CD14-positive monocyte (primary cell): ENCODE results near the gene GUCY1A1. TPM values are rescaled to one million over a fixed set of nuclear protein-coding genes. Genes with fewer than 3 reads are reported as not detected.

Experiments used
- DNase-seq, 3 donors: peaks; one replicate each; pipeline ENCODE4 v3.0.0-alpha.2; 2011 to 2022
- H2AFZ ChIP-seq: 2 replicates; pipeline ENCODE4 v1.6.0; 2012; ENCODE audit warnings: mild to moderate bottlenecking, low read depth, low read length, inconsistent platforms; ENCODE audit not compliant: insufficient read depth, poor library complexity, severe bottlenecking
- H3K27ac ChIP-seq, 2 donors: 1 replicate in 1 of 2; 2 replicates in 1 of 2; pipeline ENCODE4 v1.5.1; 2012 to 2013; ENCODE audit warnings: low read length in 2 of 2, control low read depth in 1 of 2, inconsistent platforms in 1 of 2, low read depth in 1 of 2, mild to moderate bottlenecking in 1 of 2
- H3K27me3 ChIP-seq, 2 donors: one replicate each; pipeline versions ENCODE4 v1.6.0 to v1.6.1; 2011 to 2013; ENCODE audit warnings: low read length in 2 of 2; ENCODE audit not compliant: control insufficient read depth in 2 of 2, insufficient read depth in 2 of 2
- H3K36me3 ChIP-seq, 2 donors: replicated peaks in 1 of 2; 1 replicate in 1 of 2; 2 replicates in 1 of 2; pipeline versions ENCODE4 v1.5.1 to v1.6.1; 2012 to 2013; ENCODE audit warnings: low read length in 2 of 2, control low read depth in 1 of 2, inconsistent platforms in 1 of 2, mild to moderate bottlenecking in 1 of 2; ENCODE audit not compliant: insufficient read depth in 2 of 2, control insufficient read depth in 1 of 2
- H3K4me1 ChIP-seq, 2 donors: 1 replicate in 1 of 2; 2 replicates in 1 of 2; pipeline versions ENCODE4 v1.5.1 to v1.6.1; 2012 to 2013; ENCODE audit warnings: low read length in 2 of 2, control low read depth in 1 of 2, inconsistent platforms in 1 of 2, mild to moderate bottlenecking in 1 of 2, moderate library complexity in 1 of 2; ENCODE audit not compliant: insufficient read depth in 2 of 2, control insufficient read depth in 1 of 2
- H3K4me2 ChIP-seq: replicated peaks from 2 replicates; pipeline ENCODE3; 2012; ENCODE audit warnings: low read length, moderate library complexity, mild to moderate bottlenecking; ENCODE audit not compliant: poor library complexity, severe bottlenecking; ENCODE audit errors: extremely low read depth
- H3K4me3 ChIP-seq, 3 experiments: fragments of 200-600 bp in 1 of 3; sonication (generic) in 1 of 3; replicated peaks in 1 of 3; 1 replicate in 2 of 3; 2 replicates in 1 of 3; pipeline ENCODE4 v1.5.1; 2011 to 2013; ENCODE audit warnings: low read length in 3 of 3, mild to moderate bottlenecking in 3 of 3, control low read depth in 2 of 3, low read depth in 2 of 3, inconsistent platforms in 1 of 3, moderate library complexity in 1 of 3
- H3K79me2 ChIP-seq: 2 replicates; pipeline ENCODE4 v1.6.0; 2012; ENCODE audit warnings: mild to moderate bottlenecking, control low read depth, inconsistent platforms, low read length, moderate library complexity; ENCODE audit not compliant: insufficient read depth
- H3K9ac ChIP-seq: 2 replicates; pipeline ENCODE4 v1.6.0; 2017; ENCODE audit warnings: low read length, mild to moderate bottlenecking; ENCODE audit not compliant: insufficient read depth, poor library complexity, severe bottlenecking
- H3K9me3 ChIP-seq, 2 donors: replicated peaks in 1 of 2; 1 replicate in 1 of 2; 2 replicates in 1 of 2; pipeline versions ENCODE4 v1.5.1 to v1.6.1; 2012 to 2013; ENCODE audit warnings: low read length in 2 of 2, control low read depth in 1 of 2; ENCODE audit not compliant: control insufficient read depth in 1 of 2, insufficient read depth in 1 of 2
- H4K20me1 ChIP-seq: 2 replicates; pipeline ENCODE4 v1.6.0; 2012; ENCODE audit warnings: mild to moderate bottlenecking, low read length, control low read depth, moderate library complexity; ENCODE audit not compliant: insufficient read depth
- H3K27ac Mint-ChIP-seq, 7 donors: one replicate each; pipeline ENCODE4 v1.8.0; 2020; ENCODE audit warnings: mild to moderate bottlenecking in 7 of 7, mixed read lengths in 7 of 7, moderate library complexity in 6 of 7, inconsistent platforms in 2 of 7
- H3K27me3 Mint-ChIP-seq, 3 donors: one replicate each; pipeline ENCODE4 v1.8.0; 2021 to 2022; ENCODE audit warnings: low read depth in 3 of 3, mild to moderate bottlenecking in 3 of 3, mixed read lengths in 3 of 3, moderate library complexity in 3 of 3, inconsistent platforms in 1 of 3
- H3K36me3 Mint-ChIP-seq, 2 donors: one replicate each; pipeline ENCODE4 v1.8.0; 2020; ENCODE audit warnings: mixed read lengths in 2 of 2, inconsistent platforms in 1 of 2, mild to moderate bottlenecking in 1 of 2
- H3K4me1 Mint-ChIP-seq: one replicate; pipeline ENCODE4 v1.8.0; 2020; ENCODE audit warnings: mild to moderate bottlenecking, mixed read lengths
- H3K4me3 Mint-ChIP-seq, 2 donors: one replicate each; pipeline ENCODE4 v1.8.0; 2020; ENCODE audit warnings: mild to moderate bottlenecking in 2 of 2, mixed read lengths in 2 of 2, moderate library complexity in 1 of 2
- H3K9me3 Mint-ChIP-seq, 7 donors: one replicate each; pipeline ENCODE4 v1.8.0; 2020 to 2022; ENCODE audit warnings: mixed read lengths in 7 of 7, mild to moderate bottlenecking in 6 of 7, moderate library complexity in 6 of 7, inconsistent platforms in 2 of 7
- WGBS: methylation state at CpG from one replicate; pipeline ENCODE4 v1.1.5; 2013; ENCODE audit warnings: missing lambda C conversion rate; ENCODE audit not compliant: insufficient coverage; 5-methylcytosine and 5-hydroxymethylcytosine counted together
- intact Hi-C, 2 donors: fragments of 100-400 bp; cut with micrococcal nuclease; formaldehyde crosslinking; loops; one replicate each; pipeline versions ENCODE4 v1.15.0 to v1.15.1; 2023
- polyA plus RNA-seq, 3 donors: library from polyadenylated mRNA; depleted of rRNA in 1 of 3; unstranded in 2 of 3; stranded (reverse) in 1 of 3; fragments of 300-500 nt in 2 of 3; fragments of >200 nt in 1 of 3; fragmentation: Illumina TruSeq in 2 of 3; gene quantifications; 1 replicate in 2 of 3; 2 replicates in 1 of 3; pipeline ENCODE4 v1.2.3, GENCODE V29; 2012 to 2021
- TF ChIP-seq, protein P1 (sequence below): fragments of 200-600 bp; IDR thresholded peaks from one replicate; pipeline ENCODE4 v1.8.0; 2022; ENCODE audit warnings: antibody characterized with exemption, mild to moderate bottlenecking

The GUCY1A1 gene
- polyA plus RNA-seq, 3 donors = 0.88 to 1.2 (median 0.95) TPM

DNA sequence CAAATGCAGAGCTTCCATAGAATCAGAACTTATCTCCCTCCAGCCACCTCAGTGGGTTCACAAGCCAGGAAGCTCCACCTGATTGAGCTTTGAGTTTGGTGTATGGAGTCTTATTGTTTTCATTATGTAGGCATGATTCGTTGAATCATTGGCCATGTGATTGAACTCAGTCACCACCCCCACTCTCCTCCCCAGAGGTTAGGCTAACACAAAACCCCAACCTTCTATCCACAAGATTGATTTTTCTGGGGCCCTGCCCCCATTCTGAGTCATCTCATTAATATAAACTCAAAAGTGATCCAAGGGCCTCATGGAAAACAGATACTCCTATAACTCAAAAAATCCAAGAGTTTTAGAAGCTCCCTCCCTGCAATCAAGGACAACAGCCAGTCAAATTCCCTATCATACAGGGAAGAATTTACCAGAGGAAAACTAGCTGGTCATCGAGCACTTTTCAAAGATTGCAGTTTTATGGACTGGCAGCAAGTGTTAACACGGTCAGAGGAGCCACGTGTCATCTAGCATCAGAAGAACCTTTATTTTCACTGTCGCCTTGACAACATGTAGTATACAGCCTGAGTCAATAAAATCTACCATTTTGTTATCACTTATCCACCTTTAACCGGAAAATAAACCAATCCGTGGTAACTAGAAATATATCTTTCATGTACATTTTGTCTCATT is 56.3 kb downstream of the GUCY1A1 start:
- 97% methylated on average over 4 of the region's 7 CpGs for WGBS
- H3K36me3 ChIP-seq = no peaks in the 10 kb centered on the region
- H3K9ac ChIP-seq = no peak overlapping the region
- no peak overlapping the region for H2AFZ ChIP-seq
- TF ChIP-seq, protein P1, sequence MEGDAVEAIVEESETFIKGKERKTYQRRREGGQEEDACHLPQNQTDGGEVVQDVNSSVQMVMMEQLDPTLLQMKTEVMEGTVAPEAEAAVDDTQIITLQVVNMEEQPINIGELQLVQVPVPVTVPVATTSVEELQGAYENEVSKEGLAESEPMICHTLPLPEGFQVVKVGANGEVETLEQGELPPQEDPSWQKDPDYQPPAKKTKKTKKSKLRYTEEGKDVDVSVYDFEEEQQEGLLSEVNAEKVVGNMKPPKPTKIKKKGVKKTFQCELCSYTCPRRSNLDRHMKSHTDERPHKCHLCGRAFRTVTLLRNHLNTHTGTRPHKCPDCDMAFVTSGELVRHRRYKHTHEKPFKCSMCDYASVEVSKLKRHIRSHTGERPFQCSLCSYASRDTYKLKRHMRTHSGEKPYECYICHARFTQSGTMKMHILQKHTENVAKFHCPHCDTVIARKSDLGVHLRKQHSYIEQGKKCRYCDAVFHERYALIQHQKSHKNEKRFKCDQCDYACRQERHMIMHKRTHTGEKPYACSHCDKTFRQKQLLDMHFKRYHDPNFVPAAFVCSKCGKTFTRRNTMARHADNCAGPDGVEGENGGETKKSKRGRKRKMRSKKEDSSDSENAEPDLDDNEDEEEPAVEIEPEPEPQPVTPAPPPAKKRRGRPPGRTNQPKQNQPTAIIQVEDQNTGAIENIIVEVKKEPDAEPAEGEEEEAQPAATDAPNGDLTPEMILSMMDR = no peak
- H3K4me3 ChIP-seq = no peak overlapping the region
- Mint-ChIP-seq H3K36me3 (no peaks in the 10 kb centered on the region), H3K27ac (no peak overlapping the region), H3K4me1 (no peaks in the 10 kb centered on the region), H3K27me3 (peaks cover 0 to 2% (median 2%) of the 10 kb centered on the region in 3 donors), H3K4me3 (no peak overlapping the region), H3K9me3 (no peaks in the 10 kb centered on the region)
- H3K9me3 ChIP-seq = no peaks in the 10 kb centered on the region
- H3K27me3 ChIP-seq = no peaks in the 10 kb centered on the region
- no peaks in the 10 kb centered on the region for H3K4me1 ChIP-seq
- no peak overlapping the region for H3K4me2 ChIP-seq
- no peaks in the 10 kb centered on the region for H4K20me1 ChIP-seq
- DNase-seq = no peak
- H3K27ac ChIP-seq = no peak overlapping the region
- intact Hi-C loops = no loop called here
- no peaks in the 10 kb centered on the region for H3K79me2 ChIP-seq

DNA sequence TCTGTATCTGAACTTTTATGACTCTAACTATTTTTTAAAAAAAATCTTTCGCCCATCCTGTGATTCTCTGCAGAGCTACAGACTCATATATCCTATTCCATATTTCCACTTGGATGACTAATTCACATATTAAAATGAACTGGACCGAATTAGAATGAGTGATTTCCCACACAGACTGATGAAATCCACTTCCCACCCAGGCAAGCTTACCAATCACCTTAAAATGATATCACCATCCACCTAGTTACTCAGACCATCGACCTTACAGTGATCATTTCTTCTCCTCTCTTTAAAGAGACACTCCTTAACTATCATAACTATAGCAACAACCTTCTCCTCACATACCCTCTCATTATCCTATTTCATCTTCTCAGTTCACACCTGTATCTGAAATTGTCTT is 58.1 kb downstream of the GUCY1A1 start:
- TF ChIP-seq, protein P1 = no peak
- Histone ChIP-seq H3K4me3 (no peak overlapping the region), H3K79me2 (no peaks in the 10 kb centered on the region), H3K9ac (no peak overlapping the region), H2AFZ (no peak overlapping the region), H3K27ac (no peak overlapping the region), H3K4me1 (no peaks in the 10 kb centered on the region), H3K36me3 (no peaks in the 10 kb centered on the region), H3K4me2 (no peak overlapping the region), H4K20me1 (no peaks in the 10 kb centered on the region), H3K9me3 (no peaks in the 10 kb centered on the region), H3K27me3 (no peaks in the 10 kb centered on the region)
- no peak for DNase-seq
- Mint-ChIP-seq H3K27ac (no peak overlapping the region), H3K9me3 (no peaks in the 10 kb centered on the region), H3K4me3 (no peak overlapping the region), H3K27me3 (peaks cover 0 to 2% (median 2%) of the 10 kb centered on the region in 3 donors), H3K36me3 (no peaks in the 10 kb centered on the region), H3K4me1 (no peaks in the 10 kb centered on the region)
- intact Hi-C loops = no loop called here
- WGBS = 83% methylated on average over 2 of the region's 3 CpGs
